K562 (cell line): Measurements from ENCODE around the gene PTPMT1. TPM values are rescaled to one million over a fixed set of nuclear protein-coding genes. Genes with fewer than 3 reads are reported as not detected.
A peak's percentile ranks its signal among the peaks of the same experiment; 100 is the strongest.

Experiments
- BCL6 ChIP-seq: fragments of 250-450 bp; sonication (Bioruptor Pico); IDR thresholded peaks from 2 replicates; pipeline ENCODE4 v1.4.0; 2020
- CHD2 ChIP-seq: IDR thresholded peaks from 2 replicates; pipeline ENCODE4 v1.6.1; 2011; ENCODE audit warnings: low read depth, low read length
- CREB3 ChIP-seq: fragments of 450-650 bp; conservative IDR thresholded peaks from 2 replicates; pipeline ENCODE4 v1.6.1; 2016; ENCODE audit warnings: missing genetic modification characterization, low read depth, mild to moderate bottlenecking, missing compliant biosample characterization, moderate library complexity
- FOS ChIP-seq: IDR thresholded peaks from 3 replicates; pipeline ENCODE4 v1.6.1; 2011; ENCODE audit not compliant: insufficient read length; ENCODE audit errors: extremely low read depth
- ID3 ChIP-seq, 2 experiments: fragments of 250-450 bp in 1 of 2; fragments of 450-650 bp in 1 of 2; sonication (Bioruptor Pico) in 1 of 2; IDR thresholded peaks; 2 replicates each; pipeline versions ENCODE4 v1.6.1 to v1.8.0; 2016 to 2021; ENCODE audit warnings: mild to moderate bottlenecking in 2 of 2, moderate library complexity in 2 of 2, missing compliant biosample characterization in 1 of 2, missing genetic modification characterization in 1 of 2
- IFI16 ChIP-seq: fragments of 250-450 bp; sonication (Bioruptor Pico); IDR thresholded peaks from 2 replicates; pipeline ENCODE4 v2.1.2; 2022; ENCODE audit warnings: mild to moderate bottlenecking, inconsistent platforms
- KDM2B ChIP-seq: fragments of 250-450 bp; sonication (Bioruptor Pico); IDR thresholded peaks from 2 replicates; pipeline ENCODE4 v1.8.0; 2021; ENCODE audit warnings: mild to moderate bottlenecking, moderate library complexity
- LEF1 ChIP-seq: fragments of 450-650 bp; IDR thresholded peaks from 2 replicates; pipeline ENCODE4 v1.6.1; 2016; ENCODE audit warnings: mild to moderate bottlenecking
- MAFG ChIP-seq: fragments of 450-650 bp; conservative IDR thresholded peaks from 2 replicates; pipeline ENCODE4 v1.6.1; 2016; ENCODE audit warnings: missing genetic modification characterization, missing compliant biosample characterization
- MCM2 ChIP-seq: fragments of 450-650 bp; IDR thresholded peaks from 2 replicates; pipeline ENCODE4 v1.6.1; 2017; ENCODE audit warnings: low read depth, mild to moderate bottlenecking
- RBM14 ChIP-seq: fragments of 200-400 bp; formaldehyde crosslinking; IDR thresholded peaks from 2 replicates; pipeline ENCODE4 v1.6.1; 2018; ENCODE audit warnings: low read depth, mild to moderate bottlenecking, low read length, moderate library complexity, borderline replicate concordance; ENCODE audit not compliant: insufficient read depth
- RCOR1 ChIP-seq, 2 experiments: IDR thresholded peaks; 2 replicates each; pipeline ENCODE4 v1.6.1; 2012; ENCODE audit warnings: low read depth in 2 of 2, low read length in 2 of 2, borderline replicate concordance in 1 of 2, improper control_type of control experiment in 1 of 2
- SRSF9 ChIP-seq: fragments of 200-400 bp; formaldehyde crosslinking; IDR thresholded peaks from 2 replicates; pipeline ENCODE4 v1.6.1; 2017; ENCODE audit warnings: low read depth, low read length, borderline replicate concordance
- STAT6 ChIP-seq: sonication (generic); formaldehyde crosslinking; IDR thresholded peaks from 2 replicates; pipeline ENCODE4 v1.8.1; 2023; ENCODE audit warnings: mild to moderate bottlenecking, missing genetic modification reagents
- TBP ChIP-seq: optimal IDR thresholded peaks from 2 replicates; pipeline ENCODE3; 2011; ENCODE audit warnings: low read depth, low read length, improper control_type of control experiment
- ZBED1 ChIP-seq: IDR thresholded peaks from 2 replicates; pipeline ENCODE4 v1.6.1; 2014
- ZBTB12 ChIP-seq: fragments of 250-450 bp; sonication (Bioruptor Pico); IDR thresholded peaks from 2 replicates; pipeline ENCODE4 v1.4.0; 2020
- ZBTB17 ChIP-seq: fragments of 450-650 bp; formaldehyde crosslinking; IDR thresholded peaks from 2 replicates; pipeline ENCODE4 v1.4.0; 2020; ENCODE audit warnings: mild to moderate bottlenecking
- ZNF197 ChIP-seq: fragments of 200-800 bp; sonication (Bioruptor generic); IDR thresholded peaks from 2 replicates; pipeline ENCODE4 v1.6.1; 2016; ENCODE audit warnings: low read depth, missing genetic modification characterization, missing compliant biosample characterization
- ZNF3 ChIP-seq: fragments of 250-450 bp; sonication (Bioruptor Pico); IDR thresholded peaks from 2 replicates; pipeline ENCODE4 v1.5.0; 2021; ENCODE audit warnings: mild to moderate bottlenecking, moderate library complexity
- ZNF311 ChIP-seq: fragments of 250-450 bp; sonication (Bioruptor Pico); IDR thresholded peaks from 2 replicates; pipeline ENCODE4 v1.4.0; 2020; ENCODE audit warnings: mild to moderate bottlenecking, moderate library complexity
- ZNF324 ChIP-seq: fragments of 250-450 bp; sonication (Bioruptor Pico); IDR thresholded peaks from 2 replicates; pipeline ENCODE4 v1.4.0; 2020; ENCODE audit warnings: mild to moderate bottlenecking
- ZNF77 ChIP-seq: fragments of 250-450 bp; sonication (Bioruptor Pico); IDR thresholded peaks from 2 replicates; pipeline ENCODE4 v1.5.0; 2020
- polyA plus RNA-seq, 8 experiments: library from polyadenylated mRNA; depleted of rRNA in 4 of 8; stranded (reverse) in 5 of 8; unstranded in 3 of 8; fragments of >200 nt; fragmentation: Nextera tagmentation in 2 of 8; fragmentation: Illumina TruSeq in 1 of 8; extraction: Ambion mirVana in 2 of 8; extraction: Trizol in 1 of 8; gene quantifications; 2 replicates each; pipeline versions ENCODE4 v1.2.1 to v1.2.3, GENCODE V29; 2011 to 2014; ENCODE audit warnings: inconsistent platforms in 1 of 8, missing spikeins in 1 of 8
- total RNA-seq, 7 experiments: library from RNA; depleted of rRNA in 6 of 7; stranded (reverse); fragments of >200 nt in 6 of 7; fragmentation: Illumina TruSeq in 2 of 7; extraction: Trizol in 2 of 7; gene quantifications; 2 replicates each; pipeline versions ENCODE4 v1.2.1 to v1.2.3, GENCODE V29; 2011 to 2021; ENCODE audit warnings: low replicate concordance in 1 of 7

PTPMT1 gene
- total and polyA plus RNA-seq, 9 of the 15 experiments (the other 6 are each of a cell fraction or from before 2014, with no cell fraction given): 10.4 to 140 (median 67.2) TPM

GRCh38 chr11:47552566-47553405 lies 12.6 kb upstream of the PTPMT1 start, which contains the start of gene CELF1 (continued):
- TF ChIP-seq BCL6 (CRISPR knock-in tag) (no peak), ZNF197 (CRISPR knock-in tag) (no peak), ZBTB17 (CRISPR knock-in tag) (no peak; the same call in 1 of the 2 replicates), STAT6 (CRISPR knock-in tag) (peak; percentile 39; the same call in 1 of the 2 replicates), ZNF324 (CRISPR knock-in tag) (no peak), ZBTB12 (CRISPR knock-in tag) (peak; percentile 47; the same call in 1 of the 2 replicates), ZNF77 (CRISPR knock-in tag) (no peak), KDM2B (CRISPR knock-in tag) (no peak), CREB3 (no peak), IFI16 (CRISPR knock-in tag) (no peak), LEF1 (no peak), FOS (no peak), ZNF311 (CRISPR knock-in tag) (no peak), MCM2 (no peak), MAFG (no peak), TBP (peak; percentile 54), SRSF9 (no peak), ID3 (CRISPR knock-in tag; IDR thresholded peaks at IDR 0.05) (no peak), ID3 (tag; IDR thresholded peaks at IDR 0.05) (peak; percentile 57; the same call in 1 of the 2 replicates), ZBED1 (no peak), RBM14 (no peak), RCOR1 (IDR thresholded peaks at IDR 0.05; ENCODE audit: borderline replicate concordance in 1 of 2, low read depth in 2 of 2, low read length in 2 of 2) (peak in 1 of 2 experiments; percentile 64; a peak in 2 of 4 replicates), CHD2 (no peak), ZNF3 (CRISPR knock-in tag) (no peak)
